ENCODE data around the gene ZFHX3. TPM values are rescaled to one million over a fixed set of nuclear protein-coding genes. Genes with fewer than 3 reads are reported as not detected.

Gene ZFHX3
- total and polyA plus RNA-seq, 10 donors: 0.47 to 18.5 (median 11.1) TPM

- H3K27ac ChIP-seq: peak overlapping the region in 5 of 8 donors; percentile 16 to 85 (median 77)
- no peak for DNase-seq
- intact Hi-C loops (cut with DNase I; ENCODE audit: low total_unique reads): loop anchor here (10.0 kb wide), 1 partner anchor 107 kb away; no protein-coding TSS in a partner anchor
- peaks cover 9 to 94% (median 53%) of the 10 kb centered on the region in 7 donors for H3K27me3 ChIP-seq (replicated peaks in 1 of 7)
- WGBS, 5 donors: 69 to 94% (median 87%) methylated on average over 5 of the region's 5 CpGs
- H3K4me1 ChIP-seq: peaks cover 8 to 84% (median 57%) of the 10 kb centered on the region in 6 donors
- TF ChIP-seq CTCF (IDR thresholded peaks at IDR 0.05 in 8 of 11, conservative IDR thresholded peaks at IDR 0.05 in 3 of 11): no peak
- TF ChIP-seq POLR2A (IDR thresholded peaks at IDR 0.05): no peak
- TF ChIP-seq POLR2AphosphoS5 (IDR thresholded peaks at IDR 0.05): no peak
- H3K9me3 ChIP-seq: no peaks in the 10 kb centered on the region
- no peak overlapping the region for H3K4me3 ChIP-seq
- no peaks in the 10 kb centered on the region for H3K36me3 ChIP-seq
These were observed 20.0 kb upstream of the ZFHX3 start for GRCh38 chr16:73067671-73068540.

GRCh38 chr16:73066927-73067670 lies 19.2 kb upstream of the ZFHX3 start:
- TF ChIP-seq POLR2AphosphoS5 (IDR thresholded peaks at IDR 0.05) (no peak), POLR2A (IDR thresholded peaks at IDR 0.05) (no peak), CTCF (IDR thresholded peaks at IDR 0.05 in 8 of 11, conservative IDR thresholded peaks at IDR 0.05 in 3 of 11) (no peak)
- peak overlapping the region in 1 of 8 donors; percentile 31 for H3K27ac ChIP-seq
- H3K36me3 ChIP-seq: no peaks in the 10 kb centered on the region
- H3K4me3 ChIP-seq: peak overlapping the region in 2 of 8 donors; percentile 13 to 54
- intact Hi-C loops (cut with DNase I; ENCODE audit: low total_unique reads): loop anchor here (10.0 kb wide), 1 partner anchor 108 kb away; no protein-coding TSS in a partner anchor
- H3K4me1 ChIP-seq: peaks cover 10 to 91% (median 62%) of the 10 kb centered on the region in 6 donors
- H3K9me3 ChIP-seq: no peaks in the 10 kb centered on the region
- no peak for DNase-seq
- H3K27me3 ChIP-seq (replicated peaks in 1 of 7): peaks cover 9 to 94% (median 61%) of the 10 kb centered on the region in 7 donors
- 46 to 69% (median 57%) methylated on average over 18 to 24 of the region's 24 CpGs for whole genome bisulfite sequencing, 5 donors

GRCh38 chr16:73066331-73066926 lies 18.5 kb upstream of the ZFHX3 start:
- Histone ChIP-seq H3K27ac (peak overlapping the region in 1 of 8 donors; percentile 31), H3K36me3 (no peaks in the 10 kb centered on the region), H3K4me3 (peak overlapping the region in 3 of 8 donors; percentile 10 to 54 (median 13)), H3K9me3 (no peaks in the 10 kb centered on the region), H3K4me1 (peaks cover 10 to 93% (median 61%) of the 10 kb centered on the region in 6 donors), H3K27me3 (replicated peaks in 1 of 7) (peaks cover 9 to 94% (median 65%) of the 10 kb centered on the region in 7 donors)
- intact Hi-C loops (cut with DNase I; ENCODE audit: low total_unique reads): loop anchor here (10.0 kb wide), 1 partner anchor 108 kb away; no protein-coding TSS in a partner anchor
- no peak for DNase-seq
- no peak for TF ChIP-seq CTCF (IDR thresholded peaks at IDR 0.05 in 8 of 11, conservative IDR thresholded peaks at IDR 0.05 in 3 of 11)
- TF ChIP-seq POLR2A (IDR thresholded peaks at IDR 0.05): no peak
- TF ChIP-seq POLR2AphosphoS5 (IDR thresholded peaks at IDR 0.05): no peak
- WGBS, 5 donors: 9 to 15% (median 11%) methylated on average over 41 to 49 of the region's 49 CpGs
